Activated CD4-positive, alpha-beta T cell treated with anti-CD3 and anti-CD28 coated beads for 1 hour (primary cell): Measurements from ENCODE around the gene RBBP5.
"Not testable (repeated sequence)": the region's sequence is repeated elsewhere in the genome, so short reads cannot be mapped to it uniquely, and the experiment has no call there.

ENCODE experiments used
- DNase-seq: peaks from one replicate; pipeline ENCODE4 v3.0.0-alpha.2; 2020

Gene RBBP5, protein sequence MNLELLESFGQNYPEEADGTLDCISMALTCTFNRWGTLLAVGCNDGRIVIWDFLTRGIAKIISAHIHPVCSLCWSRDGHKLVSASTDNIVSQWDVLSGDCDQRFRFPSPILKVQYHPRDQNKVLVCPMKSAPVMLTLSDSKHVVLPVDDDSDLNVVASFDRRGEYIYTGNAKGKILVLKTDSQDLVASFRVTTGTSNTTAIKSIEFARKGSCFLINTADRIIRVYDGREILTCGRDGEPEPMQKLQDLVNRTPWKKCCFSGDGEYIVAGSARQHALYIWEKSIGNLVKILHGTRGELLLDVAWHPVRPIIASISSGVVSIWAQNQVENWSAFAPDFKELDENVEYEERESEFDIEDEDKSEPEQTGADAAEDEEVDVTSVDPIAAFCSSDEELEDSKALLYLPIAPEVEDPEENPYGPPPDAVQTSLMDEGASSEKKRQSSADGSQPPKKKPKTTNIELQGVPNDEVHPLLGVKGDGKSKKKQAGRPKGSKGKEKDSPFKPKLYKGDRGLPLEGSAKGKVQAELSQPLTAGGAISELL

DNA sequence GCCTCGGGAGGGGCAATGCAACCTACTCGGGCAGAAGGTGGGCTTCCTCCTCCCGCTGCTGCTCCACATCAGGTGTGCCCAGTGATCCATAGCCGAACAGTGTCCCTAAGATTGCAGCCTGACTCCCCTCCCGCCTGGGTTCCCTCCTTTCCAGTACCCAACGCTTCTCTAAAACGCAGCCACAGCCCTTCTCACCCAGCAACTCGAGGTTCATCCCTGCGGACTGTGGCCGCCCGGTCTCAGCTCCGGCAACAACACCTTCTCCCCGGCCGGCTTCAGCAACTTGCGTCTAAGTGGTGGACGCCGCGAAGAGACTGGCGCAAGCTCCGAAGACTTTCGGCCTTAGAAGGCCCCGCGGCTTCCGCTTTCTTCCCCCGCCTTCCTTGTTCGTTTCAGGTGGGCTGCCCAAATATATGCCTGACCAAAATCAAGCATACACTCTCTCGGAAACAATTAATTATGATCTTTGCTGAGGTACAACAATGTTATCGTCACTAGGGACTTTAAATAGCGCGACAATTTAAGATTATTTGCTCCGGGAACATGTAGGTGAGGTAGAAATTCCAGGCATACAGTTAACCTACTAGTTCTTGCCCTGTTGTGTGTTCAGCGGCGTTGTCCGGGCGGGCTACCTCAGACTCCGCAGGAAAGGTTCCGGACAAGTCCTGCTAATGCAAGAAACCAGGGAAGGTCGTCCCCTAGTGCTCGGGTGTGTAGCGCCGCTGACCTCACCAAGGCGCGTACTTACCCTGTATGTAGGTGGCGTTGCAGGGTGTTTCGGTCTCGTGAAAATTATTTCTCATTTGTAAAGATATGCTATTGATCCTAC, at the start of gene RBBP5:
Gene RBBP5 (minus strand): TSS at position 319 of the 829 bp plus-strand sequence. CDS start 105 bp downstream, at position 214.
- peak; percentile 92 for DNase-seq

DNA sequence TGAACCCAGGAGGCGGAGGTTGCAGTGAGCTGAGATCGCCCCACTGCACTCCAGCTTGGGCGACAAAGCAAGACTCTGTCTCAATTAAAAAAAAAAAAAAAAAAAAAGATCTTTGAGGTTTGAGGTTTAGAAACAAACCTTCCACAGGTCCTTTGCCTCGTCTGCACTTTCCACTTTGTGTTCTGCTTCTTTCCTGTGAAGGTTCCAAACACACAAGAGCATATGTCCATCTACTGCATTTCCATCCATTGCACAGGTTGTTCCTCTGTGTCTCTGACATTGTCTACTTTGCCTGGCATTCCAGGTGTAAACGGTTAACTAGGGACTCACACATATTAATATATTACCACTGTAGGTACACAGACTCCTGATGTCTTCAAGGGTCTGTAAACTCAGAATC, 49.6 kb upstream of the RBBP5 start:
- no peak for DNase-seq

DNA sequence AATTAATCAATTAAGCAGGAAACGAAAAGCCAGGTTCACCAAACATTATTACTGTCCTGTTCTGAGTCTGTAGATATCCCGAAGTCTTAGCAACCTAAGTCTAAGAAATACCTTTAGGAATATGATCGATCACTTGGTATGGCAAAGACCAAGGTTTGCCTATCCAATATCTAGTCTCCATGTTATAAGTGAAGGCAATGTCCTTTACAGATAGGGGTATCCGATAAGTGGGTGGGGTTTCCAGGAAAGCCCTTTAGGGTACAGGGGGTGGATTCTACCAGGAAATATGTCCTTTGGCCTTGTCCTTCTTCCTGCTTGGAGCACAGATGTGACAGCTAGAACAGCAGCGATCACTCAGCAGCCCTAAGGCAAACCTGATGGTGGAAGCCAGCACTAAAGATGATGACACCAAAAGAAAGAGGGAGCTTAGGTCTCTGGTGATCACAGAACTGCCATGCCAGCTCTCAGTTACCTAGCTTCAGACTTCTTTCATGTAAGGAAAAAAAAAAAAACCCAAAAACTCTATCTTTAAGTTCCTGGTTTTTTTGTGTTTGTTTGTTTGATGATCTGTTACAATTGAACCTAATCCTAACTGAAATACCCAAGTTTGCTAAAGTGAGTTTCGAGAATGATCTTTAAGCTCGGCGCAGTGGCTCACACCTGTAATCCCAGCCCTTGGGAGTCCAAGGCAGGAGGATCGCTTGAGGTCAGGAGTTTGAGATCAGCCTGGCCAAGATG, 48.9 kb upstream of the RBBP5 start:
- DNase-seq, result no peak

DNA sequence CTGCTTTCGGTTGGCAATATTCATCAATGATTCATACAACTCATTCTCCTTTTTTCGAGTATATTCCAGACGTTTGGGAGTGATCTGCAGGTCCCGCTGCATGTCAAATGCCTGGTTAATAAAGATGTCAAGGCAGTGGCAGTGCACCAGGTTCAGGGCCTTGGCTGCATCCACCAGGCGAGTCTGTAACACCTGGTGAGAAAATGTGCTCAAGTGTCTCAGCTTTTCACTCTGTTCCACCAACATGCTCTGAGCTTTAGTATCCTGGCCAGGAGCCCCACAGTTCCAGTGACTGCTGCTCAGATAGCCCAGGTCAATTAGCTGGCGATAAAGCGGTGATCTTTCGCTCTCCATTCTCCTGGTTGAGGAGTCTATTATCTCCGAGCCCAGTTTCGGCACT, 47.5 kb upstream of the RBBP5 start:
- DNase-seq, result no peak

DNA sequence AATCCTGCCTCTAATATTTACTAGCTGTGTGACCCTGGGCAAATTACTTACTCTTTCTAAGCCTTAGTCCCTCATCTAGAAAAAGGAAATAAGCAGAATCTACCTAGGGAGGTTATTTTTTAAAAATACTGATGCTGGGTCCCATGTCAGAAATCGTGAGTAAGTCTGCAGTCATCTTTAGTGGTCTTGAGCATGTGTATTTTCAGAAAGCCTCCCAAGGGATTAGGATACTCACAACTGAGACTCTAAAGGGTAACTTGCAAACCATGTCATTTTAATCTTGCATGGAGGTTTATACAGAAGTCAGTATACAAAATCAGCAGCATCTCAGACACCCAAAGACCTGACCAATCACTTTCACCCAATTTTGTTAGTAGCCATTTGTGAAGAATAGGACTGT, 46.5 kb upstream of the RBBP5 start:
- no peak for DNase-seq

DNA sequence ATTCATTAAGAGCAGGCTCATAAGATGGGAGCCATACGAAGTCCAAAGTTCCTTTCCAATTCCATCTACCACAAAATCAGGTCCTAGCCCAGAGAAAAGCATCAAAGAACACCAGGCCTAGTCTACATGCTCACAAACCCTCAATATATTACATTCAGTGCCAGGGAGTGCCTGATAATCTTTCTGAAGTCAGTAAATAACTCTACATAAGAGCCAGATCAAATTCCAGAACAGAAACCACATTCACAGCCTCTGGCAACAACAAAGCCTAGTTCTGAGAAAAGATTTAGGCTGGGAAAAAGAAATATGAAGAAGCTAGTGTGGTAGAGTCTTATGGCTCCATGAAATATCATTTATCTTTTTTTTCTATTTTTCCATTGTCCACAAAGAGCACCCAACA, 40.5 kb upstream of the RBBP5 start:
- no peak for DNase-seq

DNA sequence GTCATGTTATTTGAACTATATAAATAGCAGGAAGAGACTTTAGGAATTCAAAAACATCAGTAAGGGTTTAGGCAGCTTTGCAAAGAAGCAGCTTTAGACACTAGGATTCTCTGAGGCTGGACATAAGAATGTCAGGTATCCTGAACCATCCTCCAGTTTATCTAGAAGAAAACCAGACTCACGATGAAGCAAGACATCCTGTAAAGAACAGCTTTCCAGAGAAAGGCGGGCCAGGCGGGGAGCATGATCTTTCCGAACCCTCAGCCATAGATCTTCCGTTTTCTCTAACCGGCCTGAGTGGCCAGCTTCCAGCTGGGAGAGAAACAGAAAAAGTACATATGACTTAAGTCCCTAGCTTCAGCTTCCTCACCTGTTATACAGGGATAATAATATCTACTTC, 39.3 kb upstream of the RBBP5 start:
- DNase-seq, result no peak

DNA sequence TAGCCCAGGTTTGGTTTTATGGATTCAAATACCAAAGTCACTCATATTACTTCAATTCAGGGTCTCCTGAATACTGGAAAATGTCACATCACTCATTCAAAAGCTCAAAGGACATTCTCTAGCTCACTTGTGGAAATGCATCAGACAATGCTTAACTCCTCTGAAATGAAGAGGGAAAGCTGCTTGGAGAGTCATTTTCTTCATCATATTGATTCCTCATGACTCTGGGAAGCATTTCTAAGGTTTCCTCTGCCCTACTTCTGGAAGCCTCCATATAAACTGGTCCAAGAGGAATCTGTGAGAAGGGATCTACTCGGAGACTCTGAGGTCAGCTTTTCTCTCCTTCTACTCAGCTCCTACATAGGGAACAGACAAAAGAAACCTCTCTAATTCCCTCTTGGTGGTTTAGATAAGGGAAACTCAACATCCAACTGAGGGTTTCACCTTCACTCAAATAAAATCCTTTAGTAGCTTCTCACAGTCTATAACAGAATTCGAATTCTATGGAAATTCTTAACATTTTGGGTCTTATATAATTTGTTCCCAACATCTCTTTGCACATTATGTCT, 36.4 kb upstream of the RBBP5 start:
- no peak for DNase-seq

DNA sequence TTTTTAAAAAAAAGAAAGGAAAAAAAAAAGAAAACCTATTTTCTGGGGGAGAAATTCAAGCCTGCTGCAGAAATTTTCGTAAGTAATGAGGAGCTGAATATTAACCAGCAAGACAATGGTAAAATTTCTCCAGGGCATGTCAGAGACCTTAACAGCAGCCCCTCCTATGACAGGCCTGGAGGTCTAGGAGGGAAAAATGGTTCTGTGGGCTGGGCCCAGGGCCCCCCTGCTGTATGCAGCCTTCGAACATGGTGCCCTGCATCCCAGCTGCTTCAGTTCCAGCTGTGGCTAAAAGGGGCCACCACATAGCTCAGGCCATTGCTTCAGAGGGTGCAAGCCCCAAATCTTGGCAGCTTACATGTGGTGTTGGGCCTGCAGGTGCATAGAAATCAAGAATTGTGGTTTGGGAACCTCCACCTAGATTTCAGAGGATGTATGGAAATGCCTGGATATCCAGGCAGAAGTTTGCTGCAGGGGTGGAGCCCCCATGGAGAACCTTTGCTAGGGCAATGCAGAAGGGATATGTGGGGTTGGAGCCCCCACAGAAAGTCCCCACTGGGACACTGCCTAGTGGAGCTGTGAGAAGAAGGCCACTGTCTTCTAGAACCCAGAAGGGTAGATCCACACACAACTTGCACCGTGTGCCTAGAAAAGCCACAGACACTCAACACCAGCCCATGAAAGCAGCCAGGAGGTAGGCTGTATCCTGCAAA, 34.0 kb upstream of the RBBP5 start:
- DNase-seq, result not testable (repeated sequence)

DNA sequence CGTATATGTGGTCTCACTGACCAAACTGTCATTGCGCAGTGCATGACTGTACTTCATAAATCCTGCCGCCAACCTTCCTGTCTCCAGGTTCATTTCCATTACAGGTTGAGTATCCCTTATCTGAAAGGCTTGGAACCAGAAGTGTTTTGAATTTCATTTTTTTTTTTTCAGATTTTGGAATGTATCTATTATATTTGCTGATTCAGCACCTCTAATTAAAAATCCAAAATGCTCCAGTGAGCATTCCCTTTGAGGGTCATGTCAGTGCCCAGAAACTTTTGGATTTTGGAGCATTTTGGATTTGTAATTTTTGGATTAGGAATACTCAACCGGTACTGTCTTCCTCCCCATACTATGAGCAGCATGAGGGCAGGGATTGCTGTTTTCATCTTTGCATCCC, 30.7 kb upstream of the RBBP5 start:
- no peak for DNase-seq

DNA sequence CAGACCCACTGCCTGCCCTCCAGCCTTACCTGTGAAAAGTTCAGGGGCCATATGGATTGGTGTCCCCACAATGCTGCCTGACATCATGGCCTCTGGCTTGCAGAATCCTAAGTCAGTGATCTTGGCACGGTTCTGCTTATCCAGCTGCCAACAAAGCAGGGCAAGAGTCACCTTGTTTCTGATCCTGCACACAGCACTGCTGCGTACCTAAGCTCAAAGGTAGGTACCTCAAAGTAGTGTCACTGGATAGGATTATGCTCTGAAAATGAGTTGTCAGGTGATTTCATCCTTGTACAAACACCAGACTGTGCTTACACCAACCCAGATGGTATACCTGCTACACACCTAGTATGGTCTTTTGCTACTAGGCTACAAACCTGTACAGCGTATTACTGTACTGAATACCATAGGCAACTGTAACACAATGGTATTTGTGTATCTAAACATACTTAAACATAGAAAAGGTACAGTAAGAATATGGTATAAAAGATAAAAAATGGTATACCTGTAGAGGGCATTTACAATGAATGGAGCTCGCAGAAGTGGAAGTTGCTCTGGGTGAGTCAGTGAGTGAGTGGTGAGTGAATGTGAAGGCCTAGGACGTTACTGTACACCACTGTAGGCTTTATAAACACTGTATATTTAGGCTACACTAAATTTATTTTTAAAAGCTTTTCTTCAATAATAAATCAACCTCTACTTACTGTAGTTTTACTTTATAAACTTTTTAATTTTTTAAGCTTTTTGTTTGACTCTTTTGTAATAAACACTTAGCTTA, 29.1 kb upstream of the RBBP5 start:
- DNase-seq, result no peak

DNA sequence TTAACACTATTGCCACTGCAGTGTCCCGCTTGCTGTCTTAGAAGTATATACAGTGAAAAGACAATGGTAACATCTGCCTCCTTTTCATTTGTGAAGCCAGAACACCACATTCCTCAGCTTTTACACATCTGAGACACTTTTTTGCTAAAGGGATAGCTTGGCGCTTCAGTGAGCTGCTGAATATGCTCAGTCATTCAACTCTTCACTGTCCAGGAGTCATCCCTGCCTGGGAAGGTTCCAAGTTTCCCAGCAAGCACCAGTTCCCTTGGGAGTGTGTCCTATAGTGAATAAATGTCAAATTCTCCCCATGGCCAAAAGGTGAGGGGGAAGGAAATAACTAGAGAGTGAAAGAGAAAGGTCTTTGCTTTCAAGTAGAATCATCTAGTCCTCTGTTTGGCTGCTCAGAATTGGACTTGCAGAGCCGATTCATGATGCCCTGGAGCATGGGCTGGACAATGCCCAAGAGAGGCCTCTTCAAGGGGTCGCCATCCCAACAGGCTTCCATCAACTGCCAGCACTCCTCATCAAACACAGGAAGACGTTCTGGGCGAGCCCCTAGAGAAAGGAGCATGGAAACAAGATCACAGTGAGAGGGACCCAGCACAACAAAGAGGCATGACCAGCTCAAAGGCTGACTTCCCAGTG, 25.5 kb upstream of the RBBP5 start:
- no peak for DNase-seq

DNA sequence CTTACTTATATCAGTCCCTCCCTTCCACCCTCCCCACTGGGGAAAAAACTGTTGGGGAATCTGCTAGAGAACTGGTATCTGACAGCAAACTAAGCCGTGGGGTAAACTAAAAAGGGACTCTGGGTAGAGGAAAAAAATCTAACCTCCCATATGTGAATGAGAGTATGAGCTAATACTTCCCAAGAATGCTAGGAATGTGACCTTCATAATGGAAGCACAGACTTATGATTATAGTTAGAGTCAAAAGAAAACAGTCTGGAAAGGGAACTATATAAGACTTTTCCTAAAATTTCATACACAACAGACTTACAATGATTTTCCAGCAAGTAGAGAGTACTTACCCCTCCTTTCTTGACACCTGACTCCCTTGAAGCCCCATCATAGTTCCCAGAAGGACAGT, 23.0 kb upstream of the RBBP5 start:
- DNase-seq, result no peak

DNA sequence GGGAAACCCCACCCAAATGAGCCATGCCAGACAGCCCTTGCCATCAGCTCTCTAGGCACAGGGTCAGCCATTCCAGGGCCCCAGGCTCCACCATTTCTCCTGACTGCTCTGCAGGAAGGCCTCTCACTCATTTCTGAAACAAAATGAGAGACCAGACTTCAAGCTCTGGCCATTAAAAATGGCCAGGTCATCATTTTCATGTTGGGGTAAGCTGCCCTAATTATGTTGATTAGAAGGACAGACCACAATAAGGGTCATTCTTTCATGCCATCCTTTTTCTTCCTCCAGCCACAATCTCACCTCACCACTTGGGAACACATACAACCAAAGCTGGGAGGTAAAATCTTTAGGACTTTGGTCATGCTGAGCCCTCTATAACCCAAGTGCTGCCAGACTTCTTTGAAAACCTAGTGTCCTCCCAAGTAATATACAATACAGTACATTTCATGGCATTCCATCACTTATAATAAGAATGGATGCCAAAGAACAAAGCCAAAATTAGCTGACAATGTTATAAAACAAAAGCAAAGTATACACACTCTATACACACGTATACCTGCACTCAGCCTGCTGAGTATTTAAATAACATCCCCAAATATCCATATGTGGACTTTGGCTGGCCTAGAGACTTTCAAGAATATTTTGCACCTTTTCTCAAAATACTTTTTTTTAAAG, 22.4 kb upstream of the RBBP5 start:
- DNase-seq, result no peak

DNA sequence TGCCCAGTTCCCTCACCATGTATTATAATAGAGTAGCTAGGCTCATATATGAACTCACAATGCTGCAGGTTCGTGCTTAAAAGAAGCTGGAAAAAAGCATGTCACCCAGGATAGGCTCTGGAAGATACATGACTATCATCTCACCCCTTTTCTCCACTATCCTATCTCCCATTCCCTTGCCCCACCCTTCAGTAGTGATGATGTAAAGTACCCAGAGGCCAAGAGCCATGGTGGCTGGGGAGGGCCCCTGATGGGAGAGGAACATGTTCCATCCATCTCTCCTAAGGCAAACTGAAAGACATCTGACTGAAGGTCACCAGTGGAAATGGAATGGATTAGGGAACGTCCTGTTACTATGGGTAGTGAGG, 20.3 kb upstream of the RBBP5 start:
- no peak for DNase-seq

DNA sequence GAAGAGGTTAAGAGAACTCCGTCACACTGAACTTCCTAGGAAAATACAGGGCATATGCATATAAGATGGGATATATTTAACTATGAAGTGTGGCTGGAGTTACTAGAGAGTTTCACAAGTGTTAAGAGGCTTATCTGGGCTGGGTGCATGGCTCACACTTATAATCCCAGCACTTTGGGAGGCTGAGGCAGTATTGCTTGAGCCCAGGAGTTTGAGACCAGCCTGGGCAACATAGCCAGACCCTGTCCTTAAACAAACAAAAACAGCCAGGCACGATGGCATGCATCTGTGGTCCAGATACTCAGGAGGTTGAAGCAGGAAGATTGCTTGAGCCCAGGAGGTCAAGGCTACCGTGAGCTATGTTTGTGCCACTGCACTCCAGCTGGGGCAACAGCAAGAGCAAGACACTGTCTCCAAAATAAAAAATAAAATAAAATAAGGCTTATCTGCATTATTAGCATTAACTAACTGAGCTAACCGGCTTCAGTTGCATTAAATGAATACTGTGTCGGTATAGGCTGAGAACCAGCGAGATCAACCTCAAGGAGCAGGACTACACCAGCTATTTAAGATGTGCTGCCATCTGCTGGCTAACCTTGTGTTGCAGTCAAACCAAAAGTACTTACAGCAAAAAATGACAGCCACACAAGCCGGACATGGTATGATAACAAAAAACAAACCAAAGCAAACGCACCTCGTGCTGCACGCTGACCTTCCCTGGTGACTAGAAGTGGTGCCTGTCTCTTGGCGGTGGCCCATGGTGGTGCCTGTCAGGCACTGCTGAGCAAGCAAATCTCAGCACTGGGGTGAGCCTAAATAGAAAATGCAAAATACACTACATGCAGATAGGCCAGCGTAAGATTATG, 19.7 kb upstream of the RBBP5 start:
- DNase-seq, result peak; percentile 48

DNA sequence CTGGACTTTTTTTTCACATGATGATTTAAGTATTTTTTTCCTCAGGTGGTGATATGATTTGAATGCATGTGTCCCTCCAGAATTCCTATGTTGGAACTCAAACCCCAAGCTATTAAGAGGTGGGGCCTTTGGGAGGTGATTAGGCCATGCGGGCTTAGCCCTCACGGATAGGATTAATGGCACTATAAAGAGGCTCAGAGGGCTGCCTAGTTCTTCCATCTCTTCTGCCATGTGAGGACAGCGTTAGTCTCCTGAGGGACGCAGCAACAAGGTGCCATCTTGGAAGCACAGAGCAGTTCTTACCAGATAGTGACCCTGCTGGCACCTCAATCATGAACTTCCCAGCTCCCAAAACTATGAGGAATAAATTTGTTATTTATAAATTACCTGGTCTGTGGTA, 18.3 kb upstream of the RBBP5 start:
- no peak for DNase-seq

DNA sequence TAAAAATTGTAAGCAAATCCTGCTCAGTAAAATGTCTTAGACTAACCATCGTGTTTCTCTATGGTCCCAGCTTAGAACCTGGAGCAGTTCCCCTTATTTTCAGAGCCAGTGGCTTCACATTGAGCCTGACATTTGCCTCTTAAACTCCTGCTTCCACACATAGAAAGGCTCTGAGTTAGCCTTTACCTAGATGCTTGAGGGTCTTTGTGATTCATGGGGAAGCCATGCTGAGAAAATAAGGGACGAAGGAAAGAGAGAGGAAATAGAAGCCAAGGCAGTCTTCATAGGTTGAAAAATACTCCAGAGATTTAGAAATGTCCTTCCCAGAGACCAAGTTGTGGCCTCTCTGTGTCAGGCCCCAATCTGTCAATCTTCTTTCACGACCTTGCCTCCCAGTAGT, 16.1 kb upstream of the RBBP5 start:
- no peak for DNase-seq

DNA sequence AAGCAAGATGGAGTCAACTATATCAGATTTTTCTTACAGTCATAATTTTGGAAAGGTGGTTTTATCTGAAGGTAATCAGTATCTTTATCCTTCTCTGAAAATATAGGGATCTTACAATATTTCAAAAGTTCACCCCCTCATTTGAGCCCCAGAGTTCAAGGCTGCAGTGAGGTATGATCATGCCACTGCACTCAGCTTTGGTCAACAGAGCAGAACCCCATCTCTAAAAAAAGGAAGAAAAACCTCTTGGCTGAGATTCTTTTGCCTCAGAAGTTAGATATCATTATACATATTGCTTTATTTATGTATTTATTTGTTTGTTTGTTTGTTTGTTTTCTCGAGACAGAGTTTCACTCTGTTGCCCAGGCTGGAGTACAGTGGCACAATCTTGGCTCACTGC, 11.5 kb upstream of the RBBP5 start:
- DNase-seq, result no peak
